WTC11 (cell line): ENCODE data around the gene POLR2E. TPM values are rescaled to one million over a fixed set of nuclear protein-coding genes. Genes with fewer than 3 reads are reported as not detected.

Experiments used
- ATAC-seq: fragments of 200-7000 bp; cut with Tn5 transposase; 2 replicates; pipeline ENCODE4 v1.10.0; 2021; ENCODE audit warnings: mild to moderate bottlenecking, moderate library complexity
- CTCF ChIA-PET: fragments of 300-600 bp; sonication (Branson Sonifier 250); formaldehyde crosslinking; loops from one replicate; lab custom pipeline; 2021; ENCODE audit warnings: antibody characterized with exemption; lab: Charles Lee
- POLR2A ChIA-PET: fragments of 350-600 bp; sonication (Branson Sonifier 250); formaldehyde crosslinking; loops from one replicate; lab custom pipeline; 2021; ENCODE audit warnings: antibody characterized with exemption; lab: Charles Lee
- DNase-seq: peaks from one replicate; pipeline ENCODE4 v3.0.0; 2021; ENCODE audit warnings: low spot score
- H3K27ac Mint-ChIP-seq: 2 replicates; pipeline ENCODE4 v1.8.0; 2021; ENCODE audit warnings: mixed read lengths
- H3K27me3 Mint-ChIP-seq: 2 replicates; pipeline ENCODE4 v1.8.0; 2021; ENCODE audit warnings: low read depth, mild to moderate bottlenecking, moderate library complexity, mixed read lengths
- H3K36me3 Mint-ChIP-seq: 2 replicates; pipeline ENCODE4 v1.8.0; 2021; ENCODE audit warnings: mixed read lengths
- H3K4me1 Mint-ChIP-seq: 2 replicates; pipeline ENCODE4 v1.8.0; 2022; ENCODE audit warnings: mixed read lengths
- H3K4me3 Mint-ChIP-seq: 2 replicates; pipeline ENCODE4 v1.8.0; 2021; ENCODE audit warnings: mild to moderate bottlenecking, moderate library complexity, mixed read lengths
- H3K9me3 Mint-ChIP-seq: 2 replicates; pipeline ENCODE4 v1.8.0; 2021; ENCODE audit warnings: mixed read lengths
- GABPB1 ChIP-seq: sonication (generic); formaldehyde crosslinking; IDR thresholded peaks from 2 replicates; pipeline ENCODE4 v1.8.1; 2023; ENCODE audit warnings: mild to moderate bottlenecking, missing genetic modification reagents
- NR3C1 ChIP-seq: sonication (generic); formaldehyde crosslinking; conservative IDR thresholded peaks from 2 replicates; pipeline ENCODE4 v1.8.1; 2023; ENCODE audit warnings: low read depth, mild to moderate bottlenecking, missing genetic modification reagents
- SP1 ChIP-seq: sonication (generic); formaldehyde crosslinking; conservative IDR thresholded peaks from 2 replicates; pipeline ENCODE4 v1.8.1; 2022; ENCODE audit warnings: missing genetic modification reagents
- total RNA-seq: library from RNA; stranded (reverse); gene quantifications from 3 replicates; pipeline ENCODE4 v1.2.3, GENCODE V29; 2021
- TF ChIP-seq, protein P1 (sequence below): sonication (generic); formaldehyde crosslinking; IDR thresholded peaks from 2 replicates; pipeline ENCODE4 v1.8.1; 2023; ENCODE audit warnings: mild to moderate bottlenecking, missing genetic modification reagents
- TF ChIP-seq, protein P2 (sequence below): fragments of 250-450 bp; sonication (Bioruptor Pico); IDR thresholded peaks from 2 replicates; pipeline ENCODE4 v1.9.0; 2021; ENCODE audit warnings: moderate library complexity, mild to moderate bottlenecking, inconsistent platforms, borderline replicate concordance
- TF ChIP-seq, protein P3 (sequence below): fragments of 250-450 bp; sonication (Bioruptor Pico); conservative IDR thresholded peaks from 2 replicates; pipeline ENCODE4 v1.9.0; 2021; ENCODE audit warnings: mild to moderate bottlenecking
- TF ChIP-seq, protein P4 (sequence below): sonication (generic); formaldehyde crosslinking; IDR thresholded peaks from 2 replicates; pipeline ENCODE4 v1.8.1; 2023; ENCODE audit warnings: mild to moderate bottlenecking, missing genetic modification reagents, moderate library complexity
- TF ChIP-seq, protein P5 (sequence below): sonication (generic); formaldehyde crosslinking; IDR thresholded peaks from 2 replicates; pipeline ENCODE4 v1.8.1; 2023; ENCODE audit warnings: mild to moderate bottlenecking, missing genetic modification reagents, moderate library complexity
- TF ChIP-seq, protein P6 (sequence below): sonication (generic); formaldehyde crosslinking; IDR thresholded peaks from 2 replicates; pipeline ENCODE4 v1.8.0; 2022; ENCODE audit warnings: mild to moderate bottlenecking, missing genetic modification reagents

POLR2E gene
- total RNA-seq, 1 experiment from 2014 or later, result 275 TPM

DNA sequence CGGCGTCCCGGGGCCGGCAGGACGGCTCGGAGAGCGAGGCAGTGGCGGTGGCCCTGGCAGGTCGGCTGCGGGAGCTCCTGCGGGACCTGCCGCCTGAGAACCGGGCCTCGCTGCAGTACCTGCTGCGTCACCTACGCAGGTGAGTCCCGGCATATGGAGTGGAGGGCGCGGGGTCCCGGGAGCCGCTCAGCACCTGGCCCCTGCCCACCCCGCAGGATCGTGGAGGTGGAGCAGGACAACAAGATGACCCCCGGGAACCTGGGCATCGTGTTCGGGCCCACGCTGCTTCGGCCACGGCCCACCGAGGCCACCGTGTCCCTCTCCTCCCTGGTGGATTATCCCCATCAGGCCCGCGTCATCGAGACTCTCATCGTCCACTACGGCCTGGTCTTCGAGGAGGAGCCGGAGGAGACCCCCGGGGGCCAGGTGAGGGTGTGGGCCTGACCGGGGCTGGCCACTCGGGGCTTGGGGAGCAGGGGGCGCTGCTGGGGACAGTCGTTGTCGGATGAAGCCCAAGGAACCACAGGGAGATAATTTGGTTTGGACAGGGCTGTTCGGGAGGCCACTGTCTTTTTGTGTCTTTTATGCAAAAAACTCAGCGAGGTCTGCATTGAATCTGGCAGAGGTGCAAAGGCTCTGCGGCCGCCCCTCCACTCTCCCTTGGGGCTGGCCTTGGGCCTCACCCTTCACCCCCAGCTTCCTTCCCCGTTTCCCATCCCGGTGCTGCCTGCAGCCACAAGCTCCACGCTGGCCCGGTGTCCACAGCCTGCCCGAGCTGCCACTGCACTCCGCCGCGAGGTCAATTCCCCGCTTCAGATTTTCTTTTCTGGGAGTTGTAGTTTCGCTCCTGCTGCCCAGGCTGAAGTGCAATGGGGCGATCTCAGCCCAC, 12.0 kb downstream of the POLR2E start (continued):
- TF ChIP-seq NR3C1 (no peak), GABPB1 (CRISPR knock-in tag) (no peak)
- TF ChIP-seq, protein P1, sequence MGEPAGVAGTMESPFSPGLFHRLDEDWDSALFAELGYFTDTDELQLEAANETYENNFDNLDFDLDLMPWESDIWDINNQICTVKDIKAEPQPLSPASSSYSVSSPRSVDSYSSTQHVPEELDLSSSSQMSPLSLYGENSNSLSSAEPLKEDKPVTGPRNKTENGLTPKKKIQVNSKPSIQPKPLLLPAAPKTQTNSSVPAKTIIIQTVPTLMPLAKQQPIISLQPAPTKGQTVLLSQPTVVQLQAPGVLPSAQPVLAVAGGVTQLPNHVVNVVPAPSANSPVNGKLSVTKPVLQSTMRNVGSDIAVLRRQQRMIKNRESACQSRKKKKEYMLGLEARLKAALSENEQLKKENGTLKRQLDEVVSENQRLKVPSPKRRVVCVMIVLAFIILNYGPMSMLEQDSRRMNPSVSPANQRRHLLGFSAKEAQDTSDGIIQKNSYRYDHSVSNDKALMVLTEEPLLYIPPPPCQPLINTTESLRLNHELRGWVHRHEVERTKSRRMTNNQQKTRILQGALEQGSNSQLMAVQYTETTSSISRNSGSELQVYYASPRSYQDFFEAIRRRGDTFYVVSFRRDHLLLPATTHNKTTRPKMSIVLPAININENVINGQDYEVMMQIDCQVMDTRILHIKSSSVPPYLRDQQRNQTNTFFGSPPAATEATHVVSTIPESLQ (CRISPR knock-in tag), result no peak
- TF ChIP-seq, protein P2, sequence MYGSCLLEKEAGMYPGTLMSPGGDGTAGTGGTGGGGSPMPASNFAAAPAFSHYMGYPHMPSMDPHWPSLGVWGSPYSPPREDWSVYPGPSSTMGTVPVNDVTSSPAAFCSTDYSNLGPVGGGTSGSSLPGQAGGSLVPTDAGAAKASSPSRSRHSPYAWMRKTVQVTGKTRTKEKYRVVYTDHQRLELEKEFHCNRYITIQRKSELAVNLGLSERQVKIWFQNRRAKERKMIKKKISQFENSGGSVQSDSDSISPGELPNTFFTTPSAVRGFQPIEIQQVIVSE (CRISPR knock-in tag), result no peak
- TF ChIP-seq, protein P3, sequence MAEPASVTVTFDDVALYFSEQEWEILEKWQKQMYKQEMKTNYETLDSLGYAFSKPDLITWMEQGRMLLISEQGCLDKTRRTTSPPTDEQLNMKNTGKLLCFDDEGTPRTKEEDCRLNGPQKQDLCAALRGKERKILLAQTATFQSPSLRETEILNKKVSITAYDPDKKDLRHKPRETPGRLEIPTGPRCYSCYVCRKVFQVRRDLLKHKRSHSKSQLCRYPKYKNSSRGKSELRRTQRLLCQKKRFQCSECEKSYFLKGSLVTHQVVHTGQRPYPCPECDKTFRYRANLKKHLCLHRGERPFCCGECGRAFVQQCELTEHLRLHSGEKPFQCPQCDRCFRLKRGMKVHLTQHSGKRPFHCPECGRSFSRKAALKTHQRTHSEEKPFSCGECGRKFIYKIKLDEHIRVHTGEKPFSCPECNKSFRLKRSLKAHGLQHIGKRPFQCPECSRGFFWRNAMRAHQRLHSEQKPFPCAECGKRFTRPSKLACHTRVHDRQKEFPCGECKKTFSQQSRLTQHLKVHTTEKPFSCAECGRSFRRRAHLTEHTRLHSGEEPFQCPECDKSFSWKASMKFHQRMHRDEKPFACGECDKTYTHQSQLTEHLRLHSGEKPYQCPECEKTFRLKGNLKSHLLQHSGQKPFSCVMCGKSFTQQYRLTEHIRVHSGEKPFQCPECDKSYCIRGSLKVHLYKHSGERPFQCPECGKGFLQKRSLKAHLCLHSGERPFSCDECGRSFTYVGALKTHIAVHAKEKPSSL (CRISPR knock-in tag), result no peak

DNA sequence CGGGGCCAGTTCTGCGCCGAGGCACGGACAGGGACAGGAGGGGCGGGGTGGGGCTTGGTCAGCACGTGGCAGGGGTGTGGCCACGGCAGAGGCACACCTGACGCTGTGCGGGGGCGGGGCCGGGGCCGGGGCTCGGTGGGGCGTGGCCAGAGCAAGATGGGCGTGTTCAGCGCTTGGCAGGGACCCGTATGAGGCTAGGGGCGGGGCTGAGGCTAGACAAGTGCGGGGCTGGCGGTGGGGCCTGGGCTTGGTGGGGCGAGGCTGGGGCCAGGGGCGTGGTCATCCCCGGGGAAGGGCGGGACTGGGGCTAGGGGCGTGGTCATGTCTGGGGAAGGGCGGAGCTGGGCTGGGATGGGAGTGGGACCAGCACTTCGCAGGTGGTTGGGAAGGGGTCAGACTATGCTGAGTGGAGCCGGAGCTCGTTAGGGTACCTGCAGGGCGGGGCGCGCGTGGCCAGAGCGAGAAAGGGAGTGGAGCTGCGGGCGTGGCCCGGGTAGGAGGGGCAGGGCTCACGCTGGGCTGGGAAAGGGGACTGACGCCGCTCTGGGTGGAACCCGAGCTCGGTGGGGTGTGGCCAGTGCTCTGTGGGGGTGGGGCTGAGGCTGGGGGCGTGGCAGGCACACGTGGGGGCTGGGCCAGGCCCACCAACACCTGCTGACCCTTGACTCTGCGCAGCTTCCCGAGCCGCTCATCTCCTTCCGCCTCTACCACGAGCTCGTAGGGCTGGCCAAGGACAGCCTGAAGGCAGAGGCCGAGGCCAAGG, 12.8 kb downstream of the POLR2E start:
- POLR2A ChIA-PET, result interaction anchor here (0.6 to 2.4 kb wide), 17 partner anchors 11 to 332 kb away, joined by 3 to 22 read pairs (median 4); partner anchors contain the start of genes ABCA7, ARHGAP45, CIRBP and CNN2
- TF ChIP-seq, protein P4, sequence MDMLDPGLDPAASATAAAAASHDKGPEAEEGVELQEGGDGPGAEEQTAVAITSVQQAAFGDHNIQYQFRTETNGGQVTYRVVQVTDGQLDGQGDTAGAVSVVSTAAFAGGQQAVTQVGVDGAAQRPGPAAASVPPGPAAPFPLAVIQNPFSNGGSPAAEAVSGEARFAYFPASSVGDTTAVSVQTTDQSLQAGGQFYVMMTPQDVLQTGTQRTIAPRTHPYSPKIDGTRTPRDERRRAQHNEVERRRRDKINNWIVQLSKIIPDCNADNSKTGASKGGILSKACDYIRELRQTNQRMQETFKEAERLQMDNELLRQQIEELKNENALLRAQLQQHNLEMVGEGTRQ (CRISPR knock-in tag), result peak; percentile 57
- TF ChIP-seq SP1 (CRISPR knock-in tag), result peak; percentile 53; the same call in 1 of the 2 replicates
- TF ChIP-seq, protein P5, sequence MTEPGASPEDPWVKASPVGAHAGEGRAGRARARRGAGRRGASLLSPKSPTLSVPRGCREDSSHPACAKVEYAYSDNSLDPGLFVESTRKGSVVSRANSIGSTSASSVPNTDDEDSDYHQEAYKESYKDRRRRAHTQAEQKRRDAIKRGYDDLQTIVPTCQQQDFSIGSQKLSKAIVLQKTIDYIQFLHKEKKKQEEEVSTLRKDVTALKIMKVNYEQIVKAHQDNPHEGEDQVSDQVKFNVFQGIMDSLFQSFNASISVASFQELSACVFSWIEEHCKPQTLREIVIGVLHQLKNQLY (CRISPR knock-in tag), result no peak
- TF ChIP-seq, protein P6, sequence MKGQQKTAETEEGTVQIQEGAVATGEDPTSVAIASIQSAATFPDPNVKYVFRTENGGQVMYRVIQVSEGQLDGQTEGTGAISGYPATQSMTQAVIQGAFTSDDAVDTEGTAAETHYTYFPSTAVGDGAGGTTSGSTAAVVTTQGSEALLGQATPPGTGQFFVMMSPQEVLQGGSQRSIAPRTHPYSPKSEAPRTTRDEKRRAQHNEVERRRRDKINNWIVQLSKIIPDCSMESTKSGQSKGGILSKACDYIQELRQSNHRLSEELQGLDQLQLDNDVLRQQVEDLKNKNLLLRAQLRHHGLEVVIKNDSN (CRISPR knock-in tag), result peak; percentile 63
- peak overlapping the region; percentile 67 for H3K4me3 Mint-ChIP-seq
- H3K27me3 Mint-ChIP-seq, result no peaks in the 10 kb centered on the region
- H3K4me1 Mint-ChIP-seq, result no peaks in the 10 kb centered on the region; the same call in 1 of the 2 replicates
- peak overlapping the region; percentile 90 for H3K27ac Mint-ChIP-seq
- DNase-seq (peak; percentile 99), ATAC-seq (peak; percentile 83)
- H3K9me3 Mint-ChIP-seq, result no peaks in the 10 kb centered on the region
- peaks cover 8% of the 10 kb centered on the region; the same call in 1 of the 2 replicates for H3K36me3 Mint-ChIP-seq
- CTCF ChIA-PET, result interaction anchor here (0.8 to 4.8 kb wide), 25 partner anchors 11 to 284 kb away, joined by 3 to 109 read pairs (median 5); partner anchors contain the start of genes ABCA7, ARHGAP45, ATP5F1D and CNN2
